KMS-11 (cell line): ENCODE measurements around the gene COL20A1.

Source experiments
- H2AFZ ChIP-seq: fragments of 200-600 bp; sonication (generic); 2 replicates; pipeline ENCODE4 v1.6.1; 2016; ENCODE audit warnings: antibody characterized with exemption, mixed run types, low read depth
- H3K27ac ChIP-seq: fragments of 200-600 bp; sonication (generic); 2 replicates; pipeline ENCODE4 v1.6.1; 2016; ENCODE audit warnings: mild to moderate bottlenecking, mixed run types
- H3K27me3 ChIP-seq: fragments of 200-600 bp; sonication (generic); 2 replicates; pipeline ENCODE4 v1.6.1; 2017; ENCODE audit warnings: mild to moderate bottlenecking, low read depth, mixed run types, moderate library complexity; ENCODE audit not compliant: insufficient read depth
- H3K36me3 ChIP-seq: fragments of 200-600 bp; sonication (generic); 2 replicates; pipeline ENCODE4 v1.6.1; 2017; ENCODE audit warnings: mild to moderate bottlenecking, mixed run types; ENCODE audit not compliant: insufficient read depth
- H3K4me1 ChIP-seq: fragments of 200-600 bp; sonication (generic); 2 replicates; pipeline ENCODE4 v1.6.1; 2016; ENCODE audit warnings: mild to moderate bottlenecking, low read depth, mixed run types; ENCODE audit not compliant: poor library complexity, severe bottlenecking
- H3K4me2 ChIP-seq: fragments of 200-600 bp; sonication (generic); 2 replicates; pipeline ENCODE4 v1.7.0; 2016; ENCODE audit warnings: mild to moderate bottlenecking, mixed run types
- H3K4me3 ChIP-seq: fragments of 200-600 bp; sonication (generic); IDR thresholded peaks from 2 replicates; pipeline ENCODE4 v1.6.1; 2017; ENCODE audit warnings: low read depth, low read length, mixed read lengths; ENCODE audit not compliant: insufficient read depth
- H3K79me2 ChIP-seq: fragments of 200-600 bp; sonication (generic); 2 replicates; pipeline ENCODE4 v1.6.1; 2016; ENCODE audit warnings: low read depth, mixed run types; ENCODE audit not compliant: insufficient read depth
- H3K9ac ChIP-seq: fragments of 200-600 bp; sonication (generic); 2 replicates; pipeline ENCODE4 v1.6.1; 2016; ENCODE audit warnings: mild to moderate bottlenecking, mixed run types
- H4K20me1 ChIP-seq: fragments of 200-600 bp; sonication (generic); 2 replicates; pipeline ENCODE4 v1.6.1; 2016; ENCODE audit warnings: mild to moderate bottlenecking, mixed run types; ENCODE audit not compliant: insufficient read depth
- TF ChIP-seq, protein P1 (sequence below): fragments of 200-600 bp; sonication (generic); conservative IDR thresholded peaks from 2 replicates; pipeline ENCODE4 v1.6.1; 2017; ENCODE audit warnings: low read depth, mild to moderate bottlenecking, antibody characterized with exemption, low read length, moderate library complexity, mixed read lengths

The COL20A1 gene

DNA sequence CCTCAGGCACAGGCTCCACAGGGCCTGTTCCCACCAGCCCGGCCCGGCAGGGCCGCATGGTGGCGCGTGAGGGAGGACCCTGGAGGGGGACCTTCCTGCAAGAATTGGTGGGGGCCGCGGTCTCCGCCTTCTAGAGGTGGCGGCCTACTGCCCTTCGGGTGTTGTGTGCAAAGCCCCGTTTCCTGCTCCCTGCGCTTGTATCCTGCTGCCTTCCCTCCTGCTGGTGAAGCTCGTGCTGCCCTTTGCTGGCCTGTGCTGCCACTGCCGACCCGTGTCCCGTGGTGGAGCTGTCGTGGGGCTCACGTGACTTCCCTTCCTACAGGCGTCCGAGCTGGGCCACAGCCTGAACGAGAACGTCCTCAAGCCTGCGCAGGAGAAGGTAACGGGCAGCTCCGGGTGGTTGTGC is 8.4 kb upstream of the COL20A1 start:
- TF ChIP-seq, protein P1, sequence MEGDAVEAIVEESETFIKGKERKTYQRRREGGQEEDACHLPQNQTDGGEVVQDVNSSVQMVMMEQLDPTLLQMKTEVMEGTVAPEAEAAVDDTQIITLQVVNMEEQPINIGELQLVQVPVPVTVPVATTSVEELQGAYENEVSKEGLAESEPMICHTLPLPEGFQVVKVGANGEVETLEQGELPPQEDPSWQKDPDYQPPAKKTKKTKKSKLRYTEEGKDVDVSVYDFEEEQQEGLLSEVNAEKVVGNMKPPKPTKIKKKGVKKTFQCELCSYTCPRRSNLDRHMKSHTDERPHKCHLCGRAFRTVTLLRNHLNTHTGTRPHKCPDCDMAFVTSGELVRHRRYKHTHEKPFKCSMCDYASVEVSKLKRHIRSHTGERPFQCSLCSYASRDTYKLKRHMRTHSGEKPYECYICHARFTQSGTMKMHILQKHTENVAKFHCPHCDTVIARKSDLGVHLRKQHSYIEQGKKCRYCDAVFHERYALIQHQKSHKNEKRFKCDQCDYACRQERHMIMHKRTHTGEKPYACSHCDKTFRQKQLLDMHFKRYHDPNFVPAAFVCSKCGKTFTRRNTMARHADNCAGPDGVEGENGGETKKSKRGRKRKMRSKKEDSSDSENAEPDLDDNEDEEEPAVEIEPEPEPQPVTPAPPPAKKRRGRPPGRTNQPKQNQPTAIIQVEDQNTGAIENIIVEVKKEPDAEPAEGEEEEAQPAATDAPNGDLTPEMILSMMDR: no peak
- H4K20me1 ChIP-seq: no peaks in the 10 kb centered on the region
- no peaks in the 10 kb centered on the region for H3K79me2 ChIP-seq
- H3K4me1 ChIP-seq: no peaks in the 10 kb centered on the region
- no peak overlapping the region for H3K4me2 ChIP-seq
- no peak overlapping the region for H2AFZ ChIP-seq
- H3K27ac ChIP-seq: no peak overlapping the region
- no peaks in the 10 kb centered on the region for H3K27me3 ChIP-seq
- H3K36me3 ChIP-seq: no peaks in the 10 kb centered on the region
- H3K4me3 ChIP-seq: no peak overlapping the region
- H3K9ac ChIP-seq: no peak overlapping the region

DNA sequence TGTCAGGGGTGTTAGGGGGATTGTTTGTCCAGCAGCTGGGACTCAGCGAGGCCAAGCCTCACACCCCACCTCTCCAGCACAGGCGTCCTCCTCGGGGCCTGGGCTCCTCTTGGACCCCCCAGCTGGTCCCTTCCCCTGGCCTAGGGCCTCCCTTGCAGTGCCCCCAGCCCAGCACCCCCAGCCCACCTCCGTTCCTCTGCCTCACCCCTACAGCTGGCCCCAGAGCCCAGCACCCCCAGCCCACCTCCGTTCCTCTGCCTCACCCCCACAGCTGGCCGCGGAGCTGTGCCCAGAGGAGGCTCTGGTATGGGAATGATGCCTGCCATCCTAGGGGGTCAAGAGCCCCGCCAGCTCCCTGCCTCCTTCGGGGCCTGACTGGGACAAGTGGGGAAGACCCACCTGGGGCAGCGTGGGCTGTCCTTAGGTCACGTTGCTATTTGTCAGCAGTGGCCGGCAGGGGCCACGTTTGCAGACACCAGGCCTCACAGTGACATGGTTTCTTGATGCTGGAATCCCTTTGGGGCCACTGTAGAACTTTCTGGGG is 7.9 kb upstream of the COL20A1 start:
- Histone ChIP-seq H3K4me2 (no peak overlapping the region), H3K36me3 (no peaks in the 10 kb centered on the region), H3K27ac (no peak overlapping the region), H4K20me1 (no peaks in the 10 kb centered on the region), H3K4me1 (no peaks in the 10 kb centered on the region), H3K4me3 (no peak overlapping the region), H3K9ac (no peak overlapping the region), H3K79me2 (no peaks in the 10 kb centered on the region), H2AFZ (no peak overlapping the region), H3K27me3 (no peaks in the 10 kb centered on the region)
- TF ChIP-seq, protein P1: no peak

DNA sequence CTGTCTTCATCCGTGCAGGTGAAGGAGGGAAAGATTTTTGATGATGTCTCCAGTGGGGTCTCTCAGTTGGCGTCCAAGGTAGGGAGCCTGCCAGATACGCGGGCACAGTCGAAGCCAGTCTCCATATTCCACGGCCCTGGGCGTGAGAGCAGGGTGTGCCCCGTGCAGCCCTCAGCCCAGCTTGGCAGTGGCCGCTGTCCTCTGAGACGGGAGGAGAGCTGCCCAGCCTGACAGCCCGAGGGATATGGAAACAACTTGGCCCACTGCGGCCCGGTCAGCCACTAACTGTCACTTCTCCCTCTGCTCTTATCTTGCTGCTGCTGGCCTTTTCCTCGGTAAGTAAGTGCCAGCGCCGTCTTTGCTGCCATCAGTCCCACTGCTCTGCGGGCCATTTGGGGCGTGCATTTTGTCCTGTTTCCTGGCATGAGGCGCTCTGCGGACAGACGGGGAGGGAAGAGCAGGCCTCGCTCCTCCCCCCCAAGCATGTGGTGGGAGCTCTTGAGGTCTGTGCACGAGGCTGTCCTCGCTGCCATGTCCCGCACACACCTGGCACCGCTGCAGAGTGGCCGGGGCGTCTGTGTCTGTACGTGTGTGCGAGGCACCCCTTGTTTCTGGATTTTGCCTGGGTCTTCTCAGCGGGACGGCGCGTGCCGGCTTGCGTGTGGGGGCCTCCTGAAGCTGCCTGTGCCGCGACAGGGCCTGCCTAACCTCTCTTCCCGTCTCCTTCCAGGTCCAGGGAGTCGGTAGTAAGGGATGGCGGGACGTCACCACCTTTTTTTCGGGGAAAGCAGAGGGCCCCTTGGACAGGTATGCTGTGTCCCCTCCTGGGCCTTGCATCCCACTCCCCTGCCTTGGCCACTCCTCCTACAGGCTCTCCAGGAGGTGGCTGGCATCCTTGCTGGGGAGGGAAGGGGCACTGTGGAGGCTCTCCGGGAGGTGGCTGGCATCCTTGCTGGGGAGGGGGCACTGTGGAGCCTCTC is 7.1 kb upstream of the COL20A1 start:
- no peak overlapping the region for H3K27ac ChIP-seq
- H3K4me2 ChIP-seq: no peak overlapping the region
- H3K9ac ChIP-seq: no peak overlapping the region
- no peaks in the 10 kb centered on the region for H4K20me1 ChIP-seq
- peaks cover 1% of the 10 kb centered on the region for H3K4me1 ChIP-seq
- no peak overlapping the region for H3K4me3 ChIP-seq
- peaks cover under 1% of the 10 kb centered on the region; the same call in 1 of the 2 replicates for H3K27me3 ChIP-seq
- H2AFZ ChIP-seq: no peak overlapping the region
- H3K79me2 ChIP-seq: no peaks in the 10 kb centered on the region
- TF ChIP-seq, protein P1: no peak
- H3K36me3 ChIP-seq: no peaks in the 10 kb centered on the region

DNA sequence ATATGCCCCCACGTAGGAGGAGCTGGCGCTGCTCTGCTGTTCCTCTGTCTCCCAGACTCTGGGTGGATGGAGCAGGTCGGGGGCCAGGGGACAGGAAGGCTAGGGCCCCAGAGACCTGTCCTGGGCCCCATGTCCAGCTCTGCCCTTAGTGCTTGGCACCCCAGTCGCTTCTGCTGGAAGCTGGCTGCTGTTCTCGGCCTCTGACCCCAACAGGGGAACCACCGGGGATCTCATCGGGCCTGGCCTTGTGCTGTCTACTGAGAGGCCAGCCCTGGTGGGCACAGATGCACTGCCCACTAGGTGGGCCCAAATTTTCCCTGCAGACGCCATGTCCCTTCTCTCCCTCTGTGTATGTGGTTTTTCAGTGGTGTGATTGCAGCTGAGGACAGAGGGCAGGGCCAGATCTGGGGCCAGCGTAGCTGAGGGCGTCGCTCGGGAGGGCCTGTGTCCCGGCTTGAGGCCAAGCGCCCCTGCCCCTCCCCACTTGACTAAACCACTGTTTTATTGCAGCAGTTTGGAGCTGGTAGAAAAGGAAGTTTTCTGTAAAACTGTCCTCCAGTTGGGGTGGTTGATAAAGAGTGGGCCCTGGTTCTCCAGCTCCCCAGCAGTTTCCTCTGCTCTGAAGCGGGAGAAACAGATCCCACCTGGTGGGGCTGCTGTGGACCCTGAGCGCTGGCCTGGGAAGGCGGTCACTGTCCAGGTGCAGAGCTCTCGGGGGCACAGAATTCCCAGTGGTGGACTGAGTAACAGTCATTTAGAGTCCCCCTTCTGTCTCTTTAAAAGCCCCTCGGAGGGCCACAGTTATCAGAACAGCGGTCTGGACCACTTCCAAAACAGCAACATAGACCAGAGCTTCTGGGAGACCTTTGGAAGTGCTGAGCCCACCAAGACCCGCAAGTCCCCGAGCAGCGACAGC is 5.9 kb upstream of the COL20A1 start:
- no peaks in the 10 kb centered on the region for H3K36me3 ChIP-seq

More for the DNA sequence above, 5.9 kb upstream of the COL20A1 start:
- H3K9ac ChIP-seq: no peak overlapping the region
- no peak overlapping the region for H3K4me2 ChIP-seq
- H3K4me1 ChIP-seq: peaks cover 3% of the 10 kb centered on the region
- no peak overlapping the region for H3K27ac ChIP-seq
- H4K20me1 ChIP-seq: no peaks in the 10 kb centered on the region
- TF ChIP-seq, protein P1: no peak
- H3K27me3 ChIP-seq: peaks cover 10% of the 10 kb centered on the region; the same call in 1 of the 2 replicates
- H3K79me2 ChIP-seq: no peaks in the 10 kb centered on the region
- H3K4me3 ChIP-seq: no peak overlapping the region
- H2AFZ ChIP-seq: no peak overlapping the region
